GM18909 (cell line): ENCODE measurements around the gene RPLP2.

ENCODE experiments used
- ATAC-seq: cut with Tn5 transposase; IDR thresholded peaks from one replicate; pipeline ENCODE4 v1.9.1; 2021; ENCODE audit warnings: mild to moderate bottlenecking; ENCODE audit not compliant: unreplicated experiment, poor library complexity

RPLP2 gene

DNA sequence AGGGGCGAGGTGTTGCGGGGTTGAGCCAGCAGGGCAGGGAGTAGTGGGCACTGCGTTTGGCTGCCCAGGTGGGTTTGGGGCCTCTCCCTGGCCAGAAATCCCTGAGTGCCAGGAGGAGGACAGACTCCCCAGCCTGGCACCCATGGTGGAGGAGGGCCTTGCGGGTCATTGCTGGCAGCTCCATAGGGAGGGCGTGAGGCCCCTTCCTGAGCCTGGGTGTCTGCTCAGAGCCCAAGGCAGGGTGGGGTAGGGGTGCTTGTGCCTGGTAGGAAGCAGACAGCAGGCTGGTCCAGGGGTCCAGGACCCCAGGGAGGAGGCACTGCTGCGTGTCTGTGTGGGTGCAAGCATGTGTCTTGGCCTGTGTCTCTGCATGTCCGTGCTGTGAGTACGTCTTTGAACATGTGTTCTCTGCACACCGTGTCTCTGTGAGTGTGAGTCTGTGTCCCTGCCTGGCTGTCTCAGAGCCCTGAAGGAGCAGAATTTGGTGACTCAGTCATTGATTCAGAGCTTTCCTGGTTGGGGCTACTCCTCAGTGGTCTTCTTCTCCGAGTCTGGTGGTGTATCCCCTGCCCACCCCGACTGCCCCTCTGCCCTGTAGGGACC is 36.8 kb downstream of the RPLP2 start:
- ATAC-seq: no peak

- ATAC-seq: no peak
Measured at GRCh38 chr11:847876-848275, 38.1 kb downstream of the RPLP2 start.

GRCh38 chr11:848380-848931 is 38.7 kb downstream of the RPLP2 start:
- ATAC-seq: no peak

DNA sequence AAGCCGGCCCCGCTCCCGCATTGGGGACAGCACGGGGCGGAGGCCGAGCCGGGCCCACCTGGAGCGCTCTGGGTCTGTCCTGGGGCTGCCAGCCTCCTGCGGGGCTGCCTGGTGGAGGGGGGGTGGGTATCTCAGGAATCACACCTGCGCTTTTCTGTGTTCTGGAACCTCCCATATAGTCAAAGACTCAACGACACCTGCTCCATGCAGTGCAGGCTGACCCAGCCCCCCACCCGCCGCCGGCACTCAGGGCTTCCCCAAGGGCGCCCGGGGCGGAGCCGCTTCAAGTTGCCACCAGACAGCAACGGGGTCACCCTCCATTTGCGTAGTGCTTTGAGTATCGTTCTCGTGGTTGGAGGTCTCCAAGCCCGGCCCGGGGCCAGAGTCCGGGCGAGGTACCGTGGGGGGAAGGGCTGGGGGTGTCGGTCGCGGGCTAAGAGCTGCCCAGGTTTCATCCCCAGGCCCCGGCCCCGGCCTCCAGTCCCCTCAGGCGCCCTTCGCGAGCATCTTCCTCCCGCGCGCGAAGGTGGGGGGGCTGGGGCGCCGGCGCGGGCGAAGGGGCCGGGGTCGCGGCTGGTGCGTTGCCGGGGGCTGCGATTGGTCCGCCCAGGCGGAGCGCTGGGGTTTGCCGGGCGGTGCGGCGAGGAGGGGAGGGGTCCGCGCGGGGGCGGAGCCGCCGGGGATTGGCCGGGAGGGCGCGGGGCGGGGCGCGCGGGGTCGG is 39.5 kb downstream of the RPLP2 start:
- ATAC-seq: no peak

DNA sequence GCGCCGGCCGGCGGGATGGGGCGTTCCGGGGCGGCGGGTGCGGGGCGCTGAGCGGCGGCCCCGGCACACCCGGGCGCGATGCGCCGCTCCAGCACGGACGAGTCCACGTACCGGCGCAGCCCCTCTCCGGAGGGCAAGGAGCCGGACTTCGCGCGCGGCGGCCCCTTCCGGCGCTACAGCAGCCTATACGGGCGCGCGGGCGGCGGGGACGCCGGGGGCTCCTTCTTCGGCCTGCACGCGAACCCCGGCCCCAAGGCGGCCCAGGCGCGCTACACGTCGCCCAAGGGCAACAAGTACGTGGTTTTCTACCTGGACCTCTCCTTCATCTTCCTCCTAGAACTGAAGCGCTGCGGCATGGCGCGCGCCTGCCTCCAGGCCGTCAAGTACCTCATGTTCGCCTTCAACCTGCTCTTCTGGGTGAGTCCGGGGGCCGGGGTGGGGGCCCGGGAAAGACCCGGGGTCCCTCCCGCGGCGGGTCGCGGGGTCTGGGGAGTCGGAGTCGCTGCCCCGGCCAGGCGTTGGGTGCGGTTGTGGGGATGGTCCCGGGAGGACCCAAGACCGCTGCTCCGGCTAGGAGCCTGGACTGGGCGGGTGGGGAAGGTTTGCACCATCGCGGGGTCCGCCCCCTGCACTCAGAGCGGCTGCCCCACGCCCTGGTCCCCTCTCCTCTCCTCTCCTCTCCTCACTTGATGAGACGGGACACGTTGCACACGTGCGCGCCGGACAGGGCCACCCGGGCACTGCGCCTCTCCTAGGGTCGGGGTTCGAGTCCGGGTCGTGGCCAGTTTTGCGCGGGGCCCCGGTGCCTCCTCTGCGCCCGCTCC is 40.4 kb downstream of the RPLP2 start:
- no peak for ATAC-seq

- no peak for ATAC-seq
Measured at GRCh38 chr11:850775-851763, 41.3 kb downstream of the RPLP2 start.

GRCh38 chr11:852762-853161 is 43.0 kb downstream of the RPLP2 start:
- no peak for ATAC-seq

DNA sequence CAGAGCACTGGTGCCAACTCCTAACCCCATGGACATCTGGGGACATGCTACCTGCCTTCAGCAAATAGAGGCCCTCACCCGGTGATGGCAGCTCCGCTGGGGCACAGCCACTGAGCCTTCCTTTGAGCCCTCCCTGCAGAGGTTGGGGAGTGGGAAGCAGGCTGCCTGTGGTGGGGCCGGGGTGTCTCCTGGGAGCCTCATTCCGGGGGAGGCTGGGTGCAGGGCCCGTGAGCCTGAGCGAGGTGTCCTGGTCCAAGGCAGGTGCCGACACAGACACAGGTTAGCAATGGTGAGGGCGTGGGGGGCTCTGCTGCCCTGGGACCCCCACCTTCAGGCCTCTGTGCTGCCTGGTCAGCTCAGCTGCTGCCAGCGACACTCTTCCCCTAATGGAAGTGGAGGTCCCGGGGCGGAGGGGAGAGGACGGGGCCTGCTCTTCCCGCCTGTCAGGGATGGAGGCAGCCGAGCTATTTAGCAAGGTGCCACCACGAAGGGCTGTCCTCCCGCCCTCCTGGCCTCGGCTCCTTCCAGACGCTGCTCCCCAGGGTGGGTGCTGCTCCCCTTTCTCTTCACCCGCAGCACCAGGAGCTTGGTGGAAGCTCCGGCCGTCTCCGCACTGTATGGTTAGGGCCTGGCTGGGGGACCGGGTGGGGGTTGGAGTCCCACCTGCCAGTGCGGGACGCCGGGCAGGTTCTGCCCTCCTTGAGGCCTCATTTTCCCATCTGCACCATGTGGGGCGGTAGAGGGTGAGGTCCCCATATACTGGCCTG is 44.1 kb downstream of the RPLP2 start:
- ATAC-seq: no peak

- ATAC-seq: no peak
Measured at GRCh38 chr11:854601-855329, 45.0 kb downstream of the RPLP2 start.

- no peak for ATAC-seq
Measured at GRCh38 chr11:855330-855674, 45.5 kb downstream of the RPLP2 start.

- no peak for ATAC-seq
Measured at GRCh38 chr11:855796-856195, 46.0 kb downstream of the RPLP2 start.

GRCh38 chr11:856397-856796 is 46.6 kb downstream of the RPLP2 start:
- ATAC-seq: no peak

- ATAC-seq: no peak
Measured at GRCh38 chr11:858053-858761, 48.4 kb downstream of the RPLP2 start.

GRCh38 chr11:858762-859339 is 49.1 kb downstream of the RPLP2 start:
- no peak for ATAC-seq

DNA sequence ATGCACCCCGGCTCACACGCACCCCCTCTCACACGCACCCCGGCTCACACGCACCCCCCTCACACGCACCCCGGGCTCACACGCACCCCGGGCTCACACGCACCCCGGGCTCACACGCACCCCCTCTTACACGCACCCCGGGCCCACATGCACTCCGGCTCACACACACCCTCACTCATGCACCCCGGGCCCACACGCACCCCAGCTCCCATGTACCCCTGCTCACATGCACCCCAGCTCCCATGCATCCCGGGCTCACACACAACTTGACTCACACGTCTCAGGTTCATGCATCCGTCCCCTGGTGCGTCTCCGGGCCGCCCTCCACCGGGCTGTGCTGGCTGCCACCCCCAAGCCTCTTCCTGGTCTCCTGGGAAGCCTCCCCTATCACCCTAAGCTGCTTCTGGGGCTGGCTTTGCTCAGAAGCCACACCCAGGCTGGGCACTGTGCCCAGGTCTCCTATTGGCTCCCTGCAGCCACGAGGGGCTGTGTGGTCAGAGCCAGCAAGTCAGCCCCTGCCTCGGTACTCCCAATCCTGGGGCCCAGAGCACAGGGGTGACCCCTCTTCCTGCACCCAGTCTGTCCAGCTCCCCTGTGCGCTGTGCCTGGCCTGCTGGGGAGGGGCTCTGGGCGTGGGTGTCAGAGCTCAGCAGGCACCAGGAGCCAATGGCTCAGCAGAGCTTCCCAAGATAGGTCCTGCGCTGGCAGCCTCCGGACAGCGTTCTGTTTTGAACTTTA is 49.8 kb downstream of the RPLP2 start:
- ATAC-seq: no peak

GRCh38 chr11:860234-861104 is 50.7 kb downstream of the RPLP2 start:
- no peak for ATAC-seq
